Motor neuron (in vitro differentiated cells): ENCODE results near the gene MACROD2. TPM values are rescaled to one million over a fixed set of nuclear protein-coding genes. Genes with fewer than 3 reads are reported as not detected.
"Not testable (repeated sequence)": the region's sequence is repeated elsewhere in the genome, so short reads cannot be mapped to it uniquely, and the experiment has no call there.

Experiments used
- ATAC-seq, 8 experiments: fragments of 200-7000 bp; cut with Tn5 transposase; replicated peaks in 6 of 8; 2 replicates each; pipeline ENCODE4 v1.8.0; 2021; ENCODE audit warnings: mild to moderate bottlenecking in 8 of 8, moderate library complexity in 8 of 8
- H3K27ac ChIP-seq, 2 donors: fragments of 250-450 bp; sonication (Bioruptor Pico); 2 replicates each; pipeline ENCODE4 v1.9.0; 2021; ENCODE audit warnings: antibody characterized with exemption in 2 of 2, mild to moderate bottlenecking in 2 of 2, moderate library complexity in 1 of 2
- H3K4me1 ChIP-seq, 2 donors: fragments of 250-450 bp; sonication (Bioruptor Pico); replicated peaks in 1 of 2; 2 replicates each; pipeline ENCODE4 v1.6.1; 2021; ENCODE audit warnings: antibody characterized with exemption in 2 of 2, mild to moderate bottlenecking in 2 of 2, moderate library complexity in 1 of 2
- H3K4me3 ChIP-seq, 5 donors: fragments of 250-450 bp; sonication (Bioruptor Pico); 2 replicates each; pipeline ENCODE4 v1.9.0; 2021; ENCODE audit warnings: antibody characterized with exemption in 5 of 5, mild to moderate bottlenecking in 5 of 5, moderate library complexity in 4 of 5
- WGBS, 10 experiments: fragments of 450-650 bp; shearing (Covaris generic); methylation state at CpG; one replicate each; pipeline ENCODE4 v1.0.0; 2022; 5-methylcytosine and 5-hydroxymethylcytosine counted together
- in situ Hi-C, 9 experiments: fragments of 400-800 bp; cut with MboI; loops; one replicate each; pipeline ENCODE4 v1.15.0; 2021; ENCODE audit warnings: low sequenced_read_pairs in 9 of 9, low pct_unique_long_range_greater_than_20kb in 2 of 9; ENCODE audit not compliant: unreplicated experiment in 9 of 9
- total RNA-seq, 8 experiments: library from RNA; unstranded; fragments of 300-600 nt; gene quantifications; 2 replicates each; pipeline versions ENCODE4 v1.2.3 to v1.2.4, GENCODE V29; 2022

The MACROD2 gene
- total RNA-seq, 8 experiments from 2014 or later: 4.3 to 24.9 (median 10.4) TPM

DNA sequence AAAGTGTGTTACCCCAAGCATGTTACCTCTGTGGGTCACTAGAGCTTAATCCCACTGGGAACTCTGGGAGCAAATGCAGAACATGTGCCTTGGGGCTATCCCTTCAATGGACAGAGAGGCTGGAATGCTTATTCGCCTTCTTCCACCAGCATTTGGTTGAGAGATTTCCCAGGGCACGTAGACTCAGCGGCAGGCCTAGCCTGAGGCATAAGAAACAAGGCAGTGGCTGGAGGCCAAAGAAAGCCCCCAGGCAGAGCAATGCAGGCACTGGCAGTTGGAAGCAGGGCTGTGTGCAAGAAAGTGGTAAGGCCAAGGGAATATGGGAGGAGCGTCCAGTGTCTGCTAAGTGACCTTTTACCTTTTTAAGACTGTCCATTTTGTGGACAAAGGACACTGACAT is 456.1 kb downstream of the MACROD2 start:
- 86 to 100% (median 92%) methylated on average over 1 to 4 of the region's 4 CpGs; no CpG with 5 or more reads in 5 of the 10 experiments for WGBS, 10 experiments
- Histone ChIP-seq H3K4me1 (peaks cover 0 to 7% of the 10 kb centered on the region in 2 donors), H3K4me3 (no peak overlapping the region), H3K27ac (no peak overlapping the region)
- in situ Hi-C loops: no loop called here
- no peak for ATAC-seq

DNA sequence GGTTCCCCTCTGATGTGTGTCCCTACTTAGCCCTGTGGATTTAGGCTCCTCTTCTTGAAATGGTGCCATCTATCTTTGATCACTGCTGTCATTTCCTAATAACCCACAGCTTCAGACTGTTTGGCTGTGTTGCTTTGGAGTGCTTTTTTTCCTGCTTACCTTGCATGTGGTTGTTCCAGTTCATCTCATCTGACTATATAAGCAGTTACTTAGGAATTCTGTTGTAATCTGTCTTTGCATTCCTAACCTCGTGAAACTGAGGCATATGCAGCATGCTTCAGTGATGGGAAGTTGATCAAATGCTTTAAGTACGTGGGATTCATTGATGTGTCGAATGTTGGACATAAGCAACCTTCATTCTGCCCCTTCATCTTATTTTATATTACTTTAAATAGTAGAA is 457.9 kb downstream of the MACROD2 start:
- ATAC-seq: no peak
- Histone ChIP-seq H3K4me1 (peaks cover 0 to 7% of the 10 kb centered on the region in 2 donors), H3K27ac (no peak overlapping the region), H3K4me3 (no peak overlapping the region)
- in situ Hi-C loops: no loop called here
- WGBS, 10 experiments: 38 to 100% (median 75%) methylated on average over 1 to 3 of the region's 3 CpGs; no CpG with 5 or more reads in 1 of the 10 experiments

DNA sequence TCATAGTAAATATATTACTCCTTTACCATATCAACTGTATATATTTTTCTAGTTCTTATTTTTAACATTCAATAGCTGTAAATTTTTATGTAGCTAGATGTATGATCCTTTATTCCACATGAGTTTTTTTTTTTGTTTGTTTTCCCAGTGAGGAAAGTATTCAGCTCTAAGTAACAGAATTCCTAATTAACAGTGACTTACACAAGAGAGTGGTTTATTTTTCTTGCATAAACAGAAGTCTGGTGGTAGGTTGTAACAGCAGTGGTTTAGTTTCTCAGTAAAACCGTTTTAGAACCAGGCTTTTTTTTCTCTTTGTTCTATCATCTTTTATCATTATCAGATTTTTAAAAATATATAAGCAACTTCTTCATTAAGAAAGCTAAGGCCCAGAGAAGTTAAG is 459.0 kb downstream of the MACROD2 start:
- H3K4me3 ChIP-seq: no peak overlapping the region
- no peak for ATAC-seq
- peaks cover 0 to 7% of the 10 kb centered on the region in 2 donors for H3K4me1 ChIP-seq
- no peak overlapping the region for H3K27ac ChIP-seq
- in situ Hi-C loops: no loop called here
- 0 to 90% (median 7%) methylated on average over 1 of the region's 1 CpG; no CpG with 5 or more reads in 3 of the 10 experiments for WGBS, 10 experiments

DNA sequence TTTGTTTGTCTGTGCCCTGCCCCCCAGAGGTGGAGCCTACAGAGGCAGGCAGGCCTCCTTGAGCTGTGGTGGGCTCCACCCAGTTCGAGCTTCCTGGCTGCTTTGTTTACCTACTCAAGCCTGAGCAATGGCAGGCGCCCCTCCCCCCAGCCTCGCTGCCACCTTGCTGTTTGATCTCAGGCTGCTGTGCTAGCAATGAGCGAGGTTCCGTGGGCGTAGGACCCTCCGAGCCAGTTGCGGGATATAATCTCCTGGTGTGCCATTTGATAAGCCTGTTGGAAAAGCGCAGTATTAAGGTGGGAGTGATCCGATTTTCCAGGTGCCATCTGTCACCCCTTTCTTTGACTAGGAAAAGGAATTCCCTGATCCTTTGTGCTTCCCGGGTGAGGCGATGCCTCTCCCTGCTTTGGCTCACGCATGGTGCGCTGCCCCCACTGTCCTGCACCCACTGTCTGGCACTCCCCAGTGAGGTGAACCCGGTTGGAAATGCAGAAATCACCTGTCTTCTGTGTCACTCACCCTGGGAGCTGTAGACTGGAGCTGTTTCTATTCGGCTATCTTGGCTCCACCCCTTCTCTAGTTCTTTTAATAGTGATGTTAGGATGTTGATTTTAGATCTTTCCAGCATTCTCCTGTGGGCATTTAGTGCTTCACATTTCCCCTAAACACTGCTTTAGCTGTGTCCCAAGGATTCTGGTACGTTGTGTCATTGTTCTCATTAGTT is 471.9 kb downstream of the MACROD2 start:
- in situ Hi-C loops, H3K4me3 ChIP-seq, ATAC-seq, H3K4me1 ChIP-seq, H3K27ac ChIP-seq: not testable (repeated sequence)
- 71 to 100% (median 88%) methylated on average over 1 to 8 of the region's 17 CpGs; no CpG with 5 or more reads in 4 of the 10 experiments for WGBS, 10 experiments

- no peak for ATAC-seq
- H3K4me1 ChIP-seq: peaks cover 0 to 7% of the 10 kb centered on the region in 2 donors
- H3K4me3 ChIP-seq: no peak overlapping the region
- WGBS, 10 experiments: 27 to 100% (median 80%) methylated on average over 2 to 5 of the region's 12 CpGs; no CpG with 5 or more reads in 1 of the 10 experiments
- no peak overlapping the region for H3K27ac ChIP-seq
- in situ Hi-C loops: no loop called here
Measured at GRCh38 chr20:14470231-14470899, 475.0 kb downstream of the MACROD2 start.

DNA sequence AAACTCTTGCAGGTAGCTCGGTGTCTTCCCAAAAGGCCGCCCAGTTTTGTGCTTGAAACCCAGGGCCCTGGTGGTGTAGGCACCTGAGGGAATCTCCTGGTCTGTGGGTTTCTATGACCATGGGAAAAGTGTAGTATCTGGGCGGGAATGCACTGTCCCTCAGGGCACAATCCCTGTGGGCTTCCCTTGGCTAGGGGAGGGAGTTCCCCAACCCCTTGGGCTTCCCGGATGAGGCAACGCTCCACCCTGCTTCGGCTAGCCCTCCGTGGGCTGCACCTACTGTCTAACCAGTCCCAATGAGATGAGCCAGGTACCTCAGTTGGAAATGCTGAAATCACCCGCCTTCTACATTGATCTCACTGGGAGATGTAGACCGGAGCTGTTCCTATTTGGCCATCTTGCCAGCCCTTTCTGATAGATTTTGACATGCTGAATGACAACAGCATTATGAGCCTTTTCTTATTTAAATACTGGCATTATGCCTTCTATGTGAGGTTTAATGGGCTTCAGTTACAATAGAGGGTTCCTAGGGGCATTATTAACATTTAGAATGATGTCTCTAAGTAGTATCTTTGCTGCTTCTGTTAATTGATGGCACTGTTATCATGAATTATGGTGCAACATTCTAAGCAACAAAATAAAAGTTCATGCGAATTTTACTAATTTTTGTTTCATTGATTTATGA is 475.8 kb downstream of the MACROD2 start:
- Histone ChIP-seq H3K4me3 (no peak overlapping the region), H3K4me1 (peaks cover 0 to 7% of the 10 kb centered on the region in 2 donors), H3K27ac (no peak overlapping the region)
- 18 to 100% (median 56%) methylated on average over 1 to 3 of the region's 10 CpGs; no CpG with 5 or more reads in 2 of the 10 experiments for WGBS, 10 experiments
- no peak for ATAC-seq
- in situ Hi-C loops: no loop called here

GRCh38 chr20:14477125-14477524 is 481.8 kb downstream of the MACROD2 start:
- Histone ChIP-seq H3K27ac (no peak overlapping the region), H3K4me3 (no peak overlapping the region), H3K4me1 (no peaks in the 10 kb centered on the region)
- in situ Hi-C loops: no loop called here
- ATAC-seq: peak in 1 of 8 experiments; percentile 45
- 31 to 100% (median 95%) methylated on average over 1 to 3 of the region's 3 CpGs; no CpG with 5 or more reads in 1 of the 10 experiments for WGBS, 10 experiments

GRCh38 chr20:14478126-14478525 is 482.8 kb downstream of the MACROD2 start:
- in situ Hi-C loops: no loop called here
- Histone ChIP-seq H3K4me3 (no peak overlapping the region), H3K4me1 (no peaks in the 10 kb centered on the region), H3K27ac (no peak overlapping the region)
- no peak for ATAC-seq

DNA sequence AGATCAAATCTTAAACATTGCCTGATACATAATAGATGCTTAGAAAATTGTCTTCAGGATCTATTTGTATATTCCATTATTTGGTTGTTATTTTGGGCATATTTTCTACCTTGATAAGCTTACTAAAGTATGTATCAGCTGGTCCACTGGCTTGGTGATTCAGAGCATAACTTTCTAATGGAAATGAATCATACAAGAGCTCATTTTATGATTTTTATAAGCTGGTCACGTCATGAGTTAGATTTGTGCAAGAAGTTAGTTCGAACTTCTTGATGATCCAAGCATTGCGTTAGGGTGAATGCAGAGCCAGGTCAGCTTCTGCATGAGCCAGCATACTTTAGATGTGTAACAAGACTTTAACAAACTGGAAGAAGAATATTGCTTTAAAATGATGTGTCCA is 486.5 kb downstream of the MACROD2 start:
- no peak for ATAC-seq
- Histone ChIP-seq H3K4me3 (no peak overlapping the region), H3K27ac (no peak overlapping the region), H3K4me1 (no peaks in the 10 kb centered on the region)
- 8 to 100% (median 79%) methylated on average over 1 to 3 of the region's 3 CpGs; no CpG with 5 or more reads in 2 of the 10 experiments for WGBS, 10 experiments
- in situ Hi-C loops: no loop called here

DNA sequence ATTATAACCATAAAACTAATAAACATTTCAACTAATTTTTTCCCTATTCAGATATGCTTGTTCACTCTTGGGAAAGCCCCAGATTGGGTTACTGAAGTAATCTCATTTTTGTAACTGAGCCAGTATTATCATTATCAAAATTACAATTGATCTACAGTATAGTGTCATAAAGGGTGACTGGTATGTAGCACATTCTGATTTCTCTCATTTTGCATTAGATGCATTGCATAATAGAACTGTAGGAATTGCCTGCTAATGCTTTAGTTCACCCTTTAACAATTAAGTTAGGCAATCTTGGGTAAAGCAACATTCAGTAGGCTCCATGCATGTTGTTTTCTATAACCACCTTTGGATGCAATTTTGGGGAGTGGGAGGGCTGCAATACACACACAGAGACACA is 492.9 kb downstream of the MACROD2 start:
- in situ Hi-C loops: no loop called here
- H3K4me3 ChIP-seq: no peak overlapping the region
- peak in 2 of 8 experiments; percentile 46 to 64 for ATAC-seq
- H3K4me1 ChIP-seq: no peaks in the 10 kb centered on the region
- H3K27ac ChIP-seq: no peak overlapping the region

DNA sequence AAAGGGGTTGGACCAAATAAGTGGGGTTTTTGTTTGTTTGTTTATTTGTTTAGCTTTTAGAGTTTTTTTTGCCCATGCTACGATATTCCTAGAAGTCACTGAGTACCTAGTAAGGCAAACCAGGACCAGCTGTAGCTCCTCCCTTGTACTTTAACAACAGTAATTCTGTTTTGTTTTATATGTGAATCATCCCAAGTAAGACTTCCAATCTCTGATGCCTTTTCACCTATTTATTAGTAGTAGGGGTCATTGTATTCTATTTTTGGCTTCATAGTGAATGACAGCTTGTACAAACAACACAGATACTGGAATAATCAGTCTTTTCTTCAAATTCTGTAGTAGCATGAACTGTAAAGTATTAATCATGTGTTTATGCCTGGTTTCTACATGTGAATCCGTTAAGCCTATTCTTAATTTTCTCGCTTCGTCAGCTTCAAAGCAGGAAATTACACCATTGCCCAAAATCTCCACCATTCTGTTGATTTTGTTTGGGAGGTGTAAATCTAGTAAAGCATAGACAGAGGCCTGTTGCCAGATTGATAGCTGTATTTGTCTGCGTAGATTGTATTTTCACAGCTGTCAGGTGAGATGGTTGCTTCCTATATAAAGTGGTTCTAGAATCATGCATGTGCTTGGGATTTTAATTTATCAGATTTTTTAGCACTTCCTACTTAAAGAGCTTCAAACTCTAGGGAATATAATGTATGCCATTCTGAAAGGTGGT is 493.6 kb downstream of the MACROD2 start:
- Histone ChIP-seq H3K27ac (no peak overlapping the region), H3K4me1 (no peaks in the 10 kb centered on the region), H3K4me3 (no peak overlapping the region)
- WGBS, 10 experiments: 76 to 96% (median 90%) methylated on average over 2 to 5 of the region's 5 CpGs; no CpG with 5 or more reads in 1 of the 10 experiments
- in situ Hi-C loops: no loop called here
- ATAC-seq: no peak

DNA sequence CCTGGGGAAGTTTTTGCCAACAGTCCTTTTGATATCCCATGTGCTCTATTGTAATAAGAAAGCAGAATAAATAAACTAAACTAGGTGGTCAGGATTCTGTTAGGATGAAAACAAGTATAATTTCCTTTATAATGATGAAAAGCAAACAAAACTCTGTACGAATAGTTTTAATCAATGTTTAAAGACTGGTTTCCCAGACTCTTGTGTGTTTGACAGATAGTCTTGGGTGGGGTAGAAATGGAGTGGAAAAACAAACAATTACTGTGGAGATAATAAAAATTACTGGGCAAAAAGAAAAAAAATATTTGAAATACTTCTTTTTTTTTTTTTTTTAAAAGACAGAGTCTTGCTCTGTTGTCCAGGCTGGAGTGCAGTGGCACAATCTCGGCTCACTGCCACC is 494.2 kb downstream of the MACROD2 start:
- no peak overlapping the region for H3K4me3 ChIP-seq
- H3K27ac ChIP-seq: no peak overlapping the region
- no peaks in the 10 kb centered on the region for H3K4me1 ChIP-seq
- no peak for ATAC-seq
- 0 to 94% (median 50%) methylated on average over 1 to 2 of the region's 2 CpGs; no CpG with 5 or more reads in 1 of the 10 experiments for WGBS, 10 experiments
- in situ Hi-C loops: no loop called here

GRCh38 chr20:14491436-14491835 is 496.1 kb downstream of the MACROD2 start:
- Histone ChIP-seq H3K4me1 (no peaks in the 10 kb centered on the region), H3K27ac (no peak overlapping the region), H3K4me3 (no peak overlapping the region)
- 60 to 100% (median 100%) methylated on average over 1 of the region's 1 CpG; no CpG with 5 or more reads in 2 of the 10 experiments for WGBS, 10 experiments
- no peak for ATAC-seq
- in situ Hi-C loops: no loop called here
